K562 treated with DMSO at 1 percent for 24 hours (cell line): ENCODE measurements around the gene SULT1A3. TPM values are rescaled to one million over a fixed set of nuclear protein-coding genes. Genes with fewer than 3 reads are reported as not detected.

ENCODE experiments used
- total RNA-seq: library from RNA; unstranded; fragments of 300-600 nt; gene quantifications from 2 replicates; pipeline ENCODE4 v1.2.3, GENCODE V29; 2022; ENCODE audit warnings: low read depth; ENCODE audit not compliant: insufficient read depth

Gene SULT1A3
- 4.1 TPM in 1 of 2 replicates, not detected in the other for total RNA-seq

GRCh38 chr16:30199049-30199448 lies at the start of gene SULT1A3:
Gene SULT1A3 (plus strand): TSS chr16:30199255. CDS start chr16:30200729, 1,474 bp downstream.

GRCh38 chr16:30183233-30184095 lies 15.6 kb upstream of the SULT1A3 start, which contains the start of gene CORO1A:
Gene CORO1A (plus strand): TSS chr16:30183602. CDS start chr16:30185210, 1,608 bp downstream.

GRCh38 chr16:30193615-30194014 lies 5.4 kb upstream of the SULT1A3 start, which contains the start of the genes BOLA2B and SLX1A:
Gene BOLA2B (minus strand): TSS chr16:30193666. CDS start chr16:30193595, 71 bp downstream.
Gene SLX1A (plus strand): TSS chr16:30193875. CDS start chr16:30194085, 210 bp downstream.

GRCh38 chr16:30248379-30248778 lies 49.3 kb downstream of the SULT1A3 start, which contains the start of gene NPIPB13:
Gene NPIPB13 (minus strand): TSS chr16:30248479. CDS start chr16:30245573, 2,906 bp downstream.

Other genes with a start within 250 kb of the SULT1A3 start
- gene TMEM219, start 237.2 kb upstream of the SULT1A3 start, total RNA-seq = 166 and 175 TPM in 2 replicates
- gene TAOK2, start 225.4 kb upstream of the SULT1A3 start, total RNA-seq = 72.9 and 76.9 TPM in 2 replicates
- gene HIRIP3, start 203.6 kb upstream of the SULT1A3 start, total RNA-seq = 39.9 and 49.8 TPM in 2 replicates
- 122 and 141 TPM in 2 replicates for gene INO80E, start 203.0 kb upstream of the SULT1A3 start, total RNA-seq
- gene DOC2A, start 188.2 kb upstream of the SULT1A3 start, total RNA-seq = 2.0 and 3.4 TPM in 2 replicates
- gene C16orf92, start 176.1 kb upstream of the SULT1A3 start, total RNA-seq = not detected in 2 replicates
- gene TLCD3B, start 168.0 kb upstream of the SULT1A3 start, total RNA-seq = 1.1 and 1.7 TPM in 2 replicates
- gene ALDOA, start 133.5 kb upstream of the SULT1A3 start, total RNA-seq = 2,402 and 2,593 TPM in 2 replicates
- 317 and 345 TPM in 2 replicates for gene PPP4C, start 123.3 kb upstream of the SULT1A3 start, total RNA-seq
- gene TBX6, start 107.3 kb upstream of the SULT1A3 start, total RNA-seq = 0.20 and 0.37 TPM in 2 replicates
- gene YPEL3, start 103.0 kb upstream of the SULT1A3 start, total RNA-seq = 136 and 153 TPM in 2 replicates
- gene GDPD3, start 85.7 kb upstream of the SULT1A3 start, total RNA-seq = 1.1 and 2.0 TPM in 2 replicates
- 68.6 and 68.7 TPM in 2 replicates for gene MAPK3, start 76.0 kb upstream of the SULT1A3 start, total RNA-seq
- gene CORO1A, start 15.7 kb upstream of the SULT1A3 start, total RNA-seq = 61.6 and 77.8 TPM in 2 replicates
- gene BOLA2B, start 5.6 kb upstream of the SULT1A3 start, total RNA-seq = 55.1 and 63.9 TPM in 2 replicates
- 90.4 and 95.5 TPM in 2 replicates for gene SLX1A, start 5.4 kb upstream of the SULT1A3 start, total RNA-seq
- gene NPIPB13, start 49.2 kb downstream of the SULT1A3 start, total RNA-seq = 0.41 and 1.0 TPM in 2 replicates
- 40.1 and 42.1 TPM in 2 replicates for gene CD2BP2, start 156.1 kb downstream of the SULT1A3 start, total RNA-seq
- gene TBC1D10B, start 171.2 kb downstream of the SULT1A3 start, total RNA-seq = 78.2 and 80.1 TPM in 2 replicates
- 0.90 TPM in 1 of 2 replicates, not detected in the other for gene MYL11, start 175.5 kb downstream of the SULT1A3 start, total RNA-seq
- 2.6 TPM in 2 replicates for gene SEPTIN1, start 183.3 kb downstream of the SULT1A3 start, total RNA-seq
- 11.8 and 12.2 TPM in 2 replicates for gene ZNF48, start 196.2 kb downstream of the SULT1A3 start, total RNA-seq
- 22.0 and 26.2 TPM in 2 replicates for gene ZNF771, start 208.4 kb downstream of the SULT1A3 start, total RNA-seq
- 66.8 and 67.1 TPM in 2 replicates for gene DCTPP1, start 230.8 kb downstream of the SULT1A3 start, total RNA-seq
- 88.1 and 90.4 TPM in 2 replicates for gene SEPHS2, start 246.6 kb downstream of the SULT1A3 start, total RNA-seq